Central memory CD4-positive, alpha-beta T cell (primary cell): Measurements from ENCODE around the gene ZGPAT.

Source experiments
- DNase-seq: peaks from one replicate; pipeline ENCODE4 v3.0.0; 2022

The ZGPAT gene

GRCh38 chr20:63678667-63679465 lies 29.0 kb upstream of the ZGPAT start:
- DNase-seq, result no peak

GRCh38 chr20:63679799-63680305 lies 28.0 kb upstream of the ZGPAT start:
- DNase-seq, result no peak

GRCh38 chr20:63680427-63680826 lies 27.4 kb upstream of the ZGPAT start:
- DNase-seq, result no peak

- no peak for DNase-seq
Observed at GRCh38 chr20:63680857-63681608, 26.8 kb upstream of the ZGPAT start.

- no peak for DNase-seq
Observed at GRCh38 chr20:63681609-63682142, 26.2 kb upstream of the ZGPAT start.

GRCh38 chr20:63682384-63683139 lies 25.3 kb upstream of the ZGPAT start:
- no peak for DNase-seq

GRCh38 chr20:63685269-63686026 lies 22.4 kb upstream of the ZGPAT start:
- DNase-seq, result no peak

GRCh38 chr20:63686094-63686491 lies 21.7 kb upstream of the ZGPAT start:
- no peak for DNase-seq

- DNase-seq, result no peak
Observed at GRCh38 chr20:63686492-63687321, 21.1 kb upstream of the ZGPAT start.

GRCh38 chr20:63687419-63688178 lies 20.2 kb upstream of the ZGPAT start:
- no peak for DNase-seq

- DNase-seq, result no peak
Observed at GRCh38 chr20:63688228-63689045, 19.4 kb upstream of the ZGPAT start.

- DNase-seq, result no peak
Observed at GRCh38 chr20:63689046-63690002, 18.5 kb upstream of the ZGPAT start.

GRCh38 chr20:63690003-63690897 lies 17.6 kb upstream of the ZGPAT start:
- DNase-seq, result no peak

GRCh38 chr20:63690898-63691710 lies 16.7 kb upstream of the ZGPAT start:
- no peak for DNase-seq

- DNase-seq, result no peak
Observed at GRCh38 chr20:63691711-63692435, 16.0 kb upstream of the ZGPAT start.
